ENCODE data around the gene IPO5. TPM values are rescaled to one million over a fixed set of nuclear protein-coding genes. Genes with fewer than 3 reads are reported as not detected.
A peak's percentile ranks its signal among the peaks of the same experiment; 100 is the strongest.

The IPO5 gene
- total RNA-seq, 1 experiment from 2014 or later: 301 TPM

GRCh38 chr13:98056839-98057410, 103.5 kb downstream of the IPO5 start:
- H3K36me3 Mint-ChIP-seq: peaks cover 3% of the 10 kb centered on the region
- H3K27me3 Mint-ChIP-seq (ENCODE audit: low read depth): no peaks in the 10 kb centered on the region
- DNase-seq (ENCODE audit: low spot score) (no peak), ATAC-seq (no peak)
- peaks cover 5% of the 10 kb centered on the region for H3K9me3 Mint-ChIP-seq
- POLR2A ChIA-PET: no interaction called here
- H3K4me3 Mint-ChIP-seq: no peak overlapping the region
- no peak for TF ChIP-seq FOXK1 (CRISPR knock-in tag; IDR thresholded peaks at IDR 0.05)
- TF ChIP-seq ETV6 (CRISPR knock-in tag; IDR thresholded peaks at IDR 0.05): no peak
- TF ChIP-seq FOXP1 (CRISPR knock-in tag; IDR thresholded peaks at IDR 0.05; ENCODE audit: borderline replicate concordance): no peak
- TF ChIP-seq, protein P1, sequence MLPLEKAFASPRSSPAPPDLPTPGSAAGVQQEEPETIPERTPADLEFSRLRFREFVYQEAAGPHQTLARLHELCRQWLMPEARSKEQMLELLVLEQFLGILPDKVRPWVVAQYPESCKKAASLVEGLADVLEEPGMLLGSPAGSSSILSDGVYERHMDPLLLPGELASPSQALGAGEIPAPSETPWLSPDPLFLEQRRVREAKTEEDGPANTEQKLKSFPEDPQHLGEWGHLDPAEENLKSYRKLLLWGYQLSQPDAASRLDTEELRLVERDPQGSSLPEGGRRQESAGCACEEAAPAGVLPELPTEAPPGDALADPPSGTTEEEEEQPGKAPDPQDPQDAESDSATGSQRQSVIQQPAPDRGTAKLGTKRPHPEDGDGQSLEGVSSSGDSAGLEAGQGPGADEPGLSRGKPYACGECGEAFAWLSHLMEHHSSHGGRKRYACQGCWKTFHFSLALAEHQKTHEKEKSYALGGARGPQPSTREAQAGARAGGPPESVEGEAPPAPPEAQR (CRISPR knock-in tag; IDR thresholded peaks at IDR 0.05): no peak
- no peak for TF ChIP-seq JAZF1 (CRISPR knock-in tag; IDR thresholded peaks at IDR 0.05)
- TF ChIP-seq, protein P2, sequence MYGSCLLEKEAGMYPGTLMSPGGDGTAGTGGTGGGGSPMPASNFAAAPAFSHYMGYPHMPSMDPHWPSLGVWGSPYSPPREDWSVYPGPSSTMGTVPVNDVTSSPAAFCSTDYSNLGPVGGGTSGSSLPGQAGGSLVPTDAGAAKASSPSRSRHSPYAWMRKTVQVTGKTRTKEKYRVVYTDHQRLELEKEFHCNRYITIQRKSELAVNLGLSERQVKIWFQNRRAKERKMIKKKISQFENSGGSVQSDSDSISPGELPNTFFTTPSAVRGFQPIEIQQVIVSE (CRISPR knock-in tag; IDR thresholded peaks at IDR 0.05; ENCODE audit: borderline replicate concordance): no peak
- TF ChIP-seq E2F5 (CRISPR knock-in tag; IDR thresholded peaks at IDR 0.05): no peak
- no peak for TF ChIP-seq JUN (CRISPR knock-in tag; IDR thresholded peaks at IDR 0.05)
- TF ChIP-seq ELF4 (CRISPR knock-in tag; IDR thresholded peaks at IDR 0.05; ENCODE audit: low read depth): no peak
- no peak for TF ChIP-seq TEAD1 (CRISPR knock-in tag; IDR thresholded peaks at IDR 0.05)
- TF ChIP-seq, protein P3, sequence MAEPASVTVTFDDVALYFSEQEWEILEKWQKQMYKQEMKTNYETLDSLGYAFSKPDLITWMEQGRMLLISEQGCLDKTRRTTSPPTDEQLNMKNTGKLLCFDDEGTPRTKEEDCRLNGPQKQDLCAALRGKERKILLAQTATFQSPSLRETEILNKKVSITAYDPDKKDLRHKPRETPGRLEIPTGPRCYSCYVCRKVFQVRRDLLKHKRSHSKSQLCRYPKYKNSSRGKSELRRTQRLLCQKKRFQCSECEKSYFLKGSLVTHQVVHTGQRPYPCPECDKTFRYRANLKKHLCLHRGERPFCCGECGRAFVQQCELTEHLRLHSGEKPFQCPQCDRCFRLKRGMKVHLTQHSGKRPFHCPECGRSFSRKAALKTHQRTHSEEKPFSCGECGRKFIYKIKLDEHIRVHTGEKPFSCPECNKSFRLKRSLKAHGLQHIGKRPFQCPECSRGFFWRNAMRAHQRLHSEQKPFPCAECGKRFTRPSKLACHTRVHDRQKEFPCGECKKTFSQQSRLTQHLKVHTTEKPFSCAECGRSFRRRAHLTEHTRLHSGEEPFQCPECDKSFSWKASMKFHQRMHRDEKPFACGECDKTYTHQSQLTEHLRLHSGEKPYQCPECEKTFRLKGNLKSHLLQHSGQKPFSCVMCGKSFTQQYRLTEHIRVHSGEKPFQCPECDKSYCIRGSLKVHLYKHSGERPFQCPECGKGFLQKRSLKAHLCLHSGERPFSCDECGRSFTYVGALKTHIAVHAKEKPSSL (CRISPR knock-in tag; conservative IDR thresholded peaks at IDR 0.05): no peak
- TF ChIP-seq TEAD4 (CRISPR knock-in tag; IDR thresholded peaks at IDR 0.05): no peak
- H3K4me1 Mint-ChIP-seq: peaks cover 39% of the 10 kb centered on the region
- no peak overlapping the region for H3K27ac Mint-ChIP-seq
- CTCF ChIA-PET: no interaction called here

DNA sequence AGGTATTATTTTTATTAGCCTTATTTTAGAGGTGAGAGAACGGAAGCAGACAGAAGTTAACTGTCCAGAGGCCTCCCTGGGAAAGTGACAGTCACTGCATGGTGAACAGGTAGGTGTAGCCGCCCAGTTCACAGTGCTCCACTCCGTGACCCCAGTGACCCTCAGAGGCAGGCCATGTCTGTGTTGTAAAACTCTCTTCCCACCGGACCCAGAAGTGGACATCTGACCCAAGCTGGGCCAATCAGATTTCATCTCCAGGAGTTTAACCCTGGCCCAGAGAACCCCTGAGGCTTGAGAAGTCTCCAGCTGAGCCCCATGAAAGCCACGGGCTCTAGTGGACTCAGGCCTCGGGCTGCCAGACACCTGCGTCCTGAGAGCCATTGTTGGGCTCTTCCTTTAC, 105.8 kb downstream of the IPO5 start:
- H3K27ac Mint-ChIP-seq: no peak overlapping the region
- H3K36me3 Mint-ChIP-seq: no peaks in the 10 kb centered on the region
- peaks cover 47% of the 10 kb centered on the region for H3K4me1 Mint-ChIP-seq
- H3K4me3 Mint-ChIP-seq: no peak overlapping the region
- DNase-seq (ENCODE audit: low spot score): no peak
- TF ChIP-seq ZNF416 (CRISPR knock-in tag; IDR thresholded peaks at IDR 0.05) (no peak), OVOL2 (CRISPR knock-in tag; IDR thresholded peaks at IDR 0.05; ENCODE audit: borderline replicate concordance) (no peak), GRHL2 (CRISPR knock-in tag; IDR thresholded peaks at IDR 0.05; ENCODE audit: insufficient replicate concordance, severe bottlenecking) (no peak), MLX (CRISPR knock-in tag; IDR thresholded peaks at IDR 0.05) (no peak)
- ChIA-PET CTCF (no interaction called here), POLR2A (no interaction called here)
- no peaks in the 10 kb centered on the region; the same call in 1 of the 2 replicates for H3K27me3 Mint-ChIP-seq (ENCODE audit: low read depth)
- H3K9me3 Mint-ChIP-seq: no peaks in the 10 kb centered on the region
- ATAC-seq: peak; percentile 22; the same call in 1 of the 2 replicates

DNA sequence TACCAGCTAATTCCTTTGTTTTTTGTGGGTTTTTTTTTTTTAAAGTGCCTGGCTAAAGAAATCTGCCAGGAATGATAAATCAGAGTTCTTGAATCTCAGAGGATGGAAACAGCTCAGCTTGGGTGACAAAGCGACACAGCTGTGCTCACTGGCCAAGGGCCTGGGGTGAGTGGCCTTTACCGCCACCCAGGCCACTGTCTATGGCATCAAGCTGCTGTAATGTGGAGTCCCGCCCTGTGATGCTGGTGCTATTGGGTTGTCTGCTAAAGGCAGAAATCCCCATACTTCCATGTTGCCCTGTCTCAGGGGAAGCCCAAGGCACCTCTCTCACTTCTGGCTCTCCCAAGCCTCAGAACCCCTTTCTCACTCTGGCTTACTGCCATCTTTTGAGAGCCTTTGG, 106.8 kb downstream of the IPO5 start:
- no peak for DNase-seq (ENCODE audit: low spot score)
- H3K27me3 Mint-ChIP-seq (ENCODE audit: low read depth): no peaks in the 10 kb centered on the region; the same call in 1 of the 2 replicates
- TF ChIP-seq STAT6 (CRISPR knock-in tag; conservative IDR thresholded peaks at IDR 0.05; ENCODE audit: low read depth) (no peak), RORB (CRISPR knock-in tag; IDR thresholded peaks at IDR 0.05) (no peak), SOX15 (CRISPR knock-in tag; IDR thresholded peaks at IDR 0.05) (no peak)
- TF ChIP-seq, protein P4, sequence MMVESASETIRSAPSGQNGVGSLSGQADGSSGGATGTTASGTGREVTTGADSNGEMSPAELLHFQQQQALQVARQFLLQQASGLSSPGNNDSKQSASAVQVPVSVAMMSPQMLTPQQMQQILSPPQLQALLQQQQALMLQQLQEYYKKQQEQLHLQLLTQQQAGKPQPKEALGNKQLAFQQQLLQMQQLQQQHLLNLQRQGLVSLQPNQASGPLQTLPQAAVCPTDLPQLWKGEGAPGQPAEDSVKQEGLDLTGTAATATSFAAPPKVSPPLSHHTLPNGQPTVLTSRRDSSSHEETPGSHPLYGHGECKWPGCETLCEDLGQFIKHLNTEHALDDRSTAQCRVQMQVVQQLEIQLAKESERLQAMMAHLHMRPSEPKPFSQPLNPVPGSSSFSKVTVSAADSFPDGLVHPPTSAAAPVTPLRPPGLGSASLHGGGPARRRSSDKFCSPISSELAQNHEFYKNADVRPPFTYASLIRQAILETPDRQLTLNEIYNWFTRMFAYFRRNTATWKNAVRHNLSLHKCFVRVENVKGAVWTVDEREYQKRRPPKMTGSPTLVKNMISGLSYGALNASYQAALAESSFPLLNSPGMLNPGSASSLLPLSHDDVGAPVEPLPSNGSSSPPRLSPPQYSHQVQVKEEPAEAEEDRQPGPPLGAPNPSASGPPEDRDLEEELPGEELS (CRISPR knock-in tag; IDR thresholded peaks at IDR 0.05): no peak
- ChIA-PET CTCF (no interaction called here), POLR2A (no interaction called here)
- no peak; the same call in none of the 2 replicates for ATAC-seq
- H3K4me3 Mint-ChIP-seq: no peak overlapping the region
- no peaks in the 10 kb centered on the region for H3K36me3 Mint-ChIP-seq
- no peaks in the 10 kb centered on the region for H3K9me3 Mint-ChIP-seq
- peaks cover 47% of the 10 kb centered on the region for H3K4me1 Mint-ChIP-seq
- no peak overlapping the region for H3K27ac Mint-ChIP-seq

Data from WTC11 (cell line).